GM12864 (cell line): ENCODE results near the gene LRRC45.

Experiments
- DNase-seq: peaks from one replicate; pipeline ENCODE4 v3.0.0-alpha.2; 2011; ENCODE audit warnings: low read depth
- H3K4me3 ChIP-seq: 2 replicates; pipeline ENCODE4 v1.5.1; 2011; ENCODE audit warnings: mild to moderate bottlenecking, low read depth, low read length, control low read depth
- TF ChIP-seq, protein P1 (sequence below): IDR thresholded peaks from 2 replicates; pipeline ENCODE4 v1.5.1; 2011; ENCODE audit warnings: low read depth, mild to moderate bottlenecking, moderate library complexity, low read length, control low read depth, inconsistent platforms; ENCODE audit errors: missing control alignments

LRRC45 gene

DNA sequence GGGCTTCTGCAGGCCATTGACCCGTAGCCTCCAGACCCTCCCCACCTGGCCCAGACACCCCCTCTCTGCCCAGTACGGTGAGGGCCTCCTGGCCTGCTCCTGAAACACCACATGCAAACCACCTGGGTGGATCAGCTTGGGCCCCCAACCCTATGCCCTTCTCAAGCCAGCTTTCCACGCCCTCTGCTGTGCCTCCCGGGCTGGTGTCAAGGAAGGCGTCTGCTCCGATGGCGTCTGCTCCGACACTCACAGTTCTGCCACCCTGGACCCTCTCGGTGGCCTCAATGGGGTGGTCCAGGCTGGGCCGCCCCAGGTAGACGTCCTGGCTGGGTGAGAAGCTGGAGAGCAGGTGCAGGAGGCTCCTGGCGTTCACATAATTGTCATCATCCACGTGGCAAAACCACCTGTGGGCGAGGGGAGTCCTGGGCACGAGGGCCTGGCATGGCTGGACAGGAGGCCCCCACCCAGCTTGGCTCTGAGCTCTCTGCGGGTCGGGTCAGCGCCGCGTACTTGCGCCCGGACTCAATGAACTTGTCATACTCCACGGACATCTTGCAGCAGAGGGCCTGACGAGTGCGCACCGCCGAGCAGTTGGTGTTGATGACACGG, 27.2 kb downstream of the LRRC45 start:
- TF ChIP-seq, protein P1, sequence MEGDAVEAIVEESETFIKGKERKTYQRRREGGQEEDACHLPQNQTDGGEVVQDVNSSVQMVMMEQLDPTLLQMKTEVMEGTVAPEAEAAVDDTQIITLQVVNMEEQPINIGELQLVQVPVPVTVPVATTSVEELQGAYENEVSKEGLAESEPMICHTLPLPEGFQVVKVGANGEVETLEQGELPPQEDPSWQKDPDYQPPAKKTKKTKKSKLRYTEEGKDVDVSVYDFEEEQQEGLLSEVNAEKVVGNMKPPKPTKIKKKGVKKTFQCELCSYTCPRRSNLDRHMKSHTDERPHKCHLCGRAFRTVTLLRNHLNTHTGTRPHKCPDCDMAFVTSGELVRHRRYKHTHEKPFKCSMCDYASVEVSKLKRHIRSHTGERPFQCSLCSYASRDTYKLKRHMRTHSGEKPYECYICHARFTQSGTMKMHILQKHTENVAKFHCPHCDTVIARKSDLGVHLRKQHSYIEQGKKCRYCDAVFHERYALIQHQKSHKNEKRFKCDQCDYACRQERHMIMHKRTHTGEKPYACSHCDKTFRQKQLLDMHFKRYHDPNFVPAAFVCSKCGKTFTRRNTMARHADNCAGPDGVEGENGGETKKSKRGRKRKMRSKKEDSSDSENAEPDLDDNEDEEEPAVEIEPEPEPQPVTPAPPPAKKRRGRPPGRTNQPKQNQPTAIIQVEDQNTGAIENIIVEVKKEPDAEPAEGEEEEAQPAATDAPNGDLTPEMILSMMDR, result no peak
- DNase-seq, result no peak
- H3K4me3 ChIP-seq, result peak overlapping the region; percentile 94

DNA sequence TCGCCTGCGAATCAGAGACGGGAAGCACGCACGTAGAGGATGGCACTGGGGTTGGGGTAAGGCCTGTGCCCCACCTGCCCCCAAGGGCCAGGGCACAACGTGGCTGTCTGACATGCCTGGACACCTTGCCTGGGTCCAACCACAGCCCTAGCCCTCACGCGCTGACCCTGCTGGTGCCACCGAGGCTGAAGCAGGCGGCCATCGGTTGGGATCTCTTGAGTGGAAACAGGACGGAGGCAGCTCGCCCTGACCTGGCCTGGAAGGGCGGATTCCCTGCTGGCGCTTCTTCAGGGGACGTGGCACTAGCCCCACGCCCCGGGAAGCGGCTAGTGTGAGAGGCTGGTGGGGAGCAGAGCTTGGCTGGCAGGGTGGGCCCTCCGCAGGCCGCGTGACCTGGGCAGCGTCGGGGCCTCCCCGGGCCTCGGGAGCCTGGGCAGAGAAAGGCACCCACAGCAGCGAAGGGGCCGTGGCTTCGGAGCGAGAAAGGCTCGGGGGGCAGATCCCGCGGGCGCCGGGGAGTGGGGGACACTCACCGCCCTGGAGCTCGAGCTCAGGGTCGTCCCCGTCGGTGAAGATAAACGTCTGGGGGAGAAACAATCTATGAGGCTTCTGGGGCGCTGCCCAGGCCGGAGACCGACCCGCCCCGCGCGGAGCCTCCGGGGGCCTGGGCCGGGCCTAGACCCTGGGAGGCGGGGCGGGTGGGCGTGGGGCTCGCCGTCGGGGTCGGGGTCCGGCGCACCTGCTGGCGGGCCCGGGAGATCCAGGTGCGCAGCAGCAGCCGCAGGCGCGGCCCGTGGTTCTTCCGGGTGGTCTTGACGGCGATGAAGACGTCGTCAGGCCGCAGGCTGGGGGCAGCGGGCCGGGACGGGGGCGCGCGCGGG, 27.9 kb downstream of the LRRC45 start:
- TF ChIP-seq, protein P1, result no peak
- peak overlapping the region; percentile 94 for H3K4me3 ChIP-seq
- DNase-seq, result no peak

DNA sequence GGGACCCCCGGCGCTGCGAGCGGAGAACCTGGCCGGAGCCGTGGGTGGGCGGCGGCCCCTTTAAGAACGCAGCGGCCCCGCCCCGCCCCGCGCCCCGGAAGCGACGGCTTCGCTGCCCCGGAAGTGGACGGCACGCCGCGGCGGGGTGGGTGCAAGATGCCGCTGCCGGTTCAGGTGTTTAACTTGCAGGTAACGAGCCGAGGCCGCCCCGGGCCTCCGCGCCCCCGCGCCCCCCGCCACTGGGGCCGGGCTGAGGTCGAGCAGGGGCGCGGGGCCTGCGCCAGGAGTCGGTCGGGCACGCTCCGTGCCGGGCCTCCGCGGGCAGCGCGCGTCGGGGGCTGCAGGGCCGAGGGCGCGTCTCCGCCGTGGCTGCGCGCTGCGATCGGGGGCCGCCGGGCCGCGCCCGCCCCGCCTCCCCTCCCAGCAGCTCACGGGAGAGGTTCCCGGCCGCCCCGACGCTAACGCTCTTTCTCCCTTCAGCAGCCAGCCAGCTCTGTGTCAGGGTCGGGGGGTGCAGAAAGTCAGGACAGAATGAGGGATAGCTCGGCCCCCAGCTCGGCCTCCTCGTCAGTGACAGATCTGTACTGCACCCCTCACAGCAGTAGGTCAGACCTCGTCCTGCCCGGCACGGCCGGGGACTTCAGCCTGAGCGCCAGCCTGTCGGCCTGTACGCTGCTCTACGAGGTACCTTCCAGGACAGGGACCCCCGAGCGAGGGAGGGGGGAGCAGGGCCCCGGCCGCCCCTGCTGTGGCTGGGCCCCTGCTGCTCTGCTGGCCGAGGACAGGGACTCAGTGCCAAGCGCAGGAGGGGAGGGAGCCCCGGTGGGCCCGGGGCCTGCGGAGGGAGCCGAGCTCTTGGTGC, 28.9 kb downstream of the LRRC45 start, which contains the start of the genes GPS1 and RFNG:
Gene GPS1 (plus strand): TSS at position 123 of the 862 bp plus-strand sequence. CDS start 34 bp downstream, at position 157.
Gene RFNG (minus strand): TSS at position 36 of the 862 bp plus-strand sequence. CDS start 45 bp downstream, outside the sequence.
- TF ChIP-seq, protein P1, result no peak
- DNase-seq, result no peak
- peak within 1 kb of the TSS; percentile 94 for H3K4me3 ChIP-seq

DNA sequence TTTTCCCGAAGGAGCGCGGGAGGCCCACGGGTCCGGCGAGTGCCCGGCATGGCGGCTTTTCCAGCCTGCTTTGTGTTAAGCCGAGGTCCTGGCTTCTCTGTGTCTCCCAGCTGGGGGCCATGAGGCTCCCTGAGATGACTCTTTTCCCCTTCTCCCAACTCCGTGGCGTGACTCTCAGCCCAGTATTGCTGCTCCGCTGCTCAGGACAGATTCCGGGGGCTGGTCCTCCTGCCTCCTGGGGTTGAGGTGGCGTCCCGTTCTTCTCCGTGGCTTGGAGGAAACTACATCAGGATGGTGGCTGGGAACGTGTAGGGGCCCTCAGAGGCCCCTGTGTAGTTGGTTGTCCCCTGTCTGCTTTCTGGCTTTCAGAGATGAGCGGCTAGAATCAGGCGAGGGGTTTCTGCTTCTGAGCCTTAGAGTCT, 29.5 kb downstream of the LRRC45 start:
- no peak for DNase-seq
- H3K4me3 ChIP-seq, result peak overlapping the region; percentile 94
- TF ChIP-seq, protein P1, result no peak

GRCh38 chr17:82053130-82053529, 30.0 kb downstream of the LRRC45 start:
- no peak for DNase-seq
- H3K4me3 ChIP-seq, result peak overlapping the region; percentile 94
- TF ChIP-seq, protein P1, result no peak

DNA sequence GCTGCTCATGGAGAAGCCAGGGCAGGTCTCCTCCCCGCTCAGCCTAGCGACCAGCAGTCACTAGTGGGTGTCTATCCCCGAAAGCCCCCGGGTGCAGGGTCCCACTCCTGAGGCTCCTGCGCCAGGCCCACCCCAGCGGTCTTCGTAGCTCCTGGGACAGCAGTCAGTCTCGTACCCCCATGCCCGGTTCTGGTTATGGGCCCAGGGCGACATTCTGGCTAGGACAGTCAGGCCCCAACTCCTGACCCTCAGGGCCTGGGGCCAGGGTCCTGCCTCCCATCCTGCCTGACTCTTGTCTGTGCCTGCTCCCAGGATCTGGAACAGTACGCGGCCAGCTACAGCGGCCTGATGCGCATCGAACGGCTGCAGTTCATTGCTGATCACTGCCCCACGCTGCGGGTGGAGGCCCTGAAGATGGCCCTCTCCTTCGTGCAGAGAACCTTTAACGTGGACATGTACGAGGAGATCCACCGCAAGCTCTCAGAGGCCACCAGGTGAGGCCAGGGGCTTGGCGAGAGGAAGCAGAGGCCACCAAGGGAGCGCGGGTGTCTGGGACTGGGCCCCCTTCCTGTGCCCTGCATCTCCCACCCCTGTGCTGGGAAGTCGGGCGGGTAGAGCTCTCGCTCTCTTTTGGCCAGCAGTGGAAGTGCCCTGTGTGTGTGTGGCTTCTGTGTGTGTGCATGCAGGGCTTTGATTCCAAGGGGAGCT, 30.6 kb downstream of the LRRC45 start:
- no peak for DNase-seq
- H3K4me3 ChIP-seq, result no peak overlapping the region

More for the DNA sequence above, 30.6 kb downstream of the LRRC45 start:
- TF ChIP-seq, protein P1, result no peak
